HG03064 (cell line): ENCODE measurements around the gene SCAMP3.
"Not testable (repeated sequence)": the region's sequence is repeated elsewhere in the genome, so short reads cannot be mapped to it uniquely, and the experiment has no call there.

ENCODE experiments used
- ATAC-seq: cut with Tn5 transposase; IDR thresholded peaks from one replicate; pipeline ENCODE4 v1.9.1; 2021; ENCODE audit warnings: low read depth; ENCODE audit not compliant: unreplicated experiment

Gene SCAMP3

DNA sequence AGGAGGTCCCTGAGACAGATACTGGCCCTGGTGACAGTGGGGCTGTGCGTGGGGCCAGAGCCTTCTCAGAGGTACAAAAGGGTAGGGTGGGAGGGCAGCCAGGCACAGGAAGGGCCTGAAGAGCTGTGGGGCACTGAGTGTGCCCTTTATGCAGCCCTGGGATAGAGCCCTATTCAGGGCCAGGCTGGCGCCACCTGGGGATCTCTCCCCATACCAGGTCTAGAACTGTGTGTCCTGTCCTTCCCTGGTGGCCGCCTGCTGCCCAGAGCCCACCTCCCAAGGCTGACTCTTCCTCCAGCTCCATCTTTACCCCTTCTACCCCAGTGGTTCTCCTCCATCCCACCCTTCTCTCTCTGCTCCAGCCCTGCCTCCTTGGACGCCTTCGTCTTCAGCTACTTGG is 28.7 kb downstream of the SCAMP3 start:
- not testable (repeated sequence) for ATAC-seq

GRCh38 chr1:155232001-155232978 is 29.9 kb downstream of the SCAMP3 start:
- ATAC-seq, result not testable (repeated sequence)

- ATAC-seq, result not testable (repeated sequence)
Observed at GRCh38 chr1:155231302-155231701, 30.9 kb downstream of the SCAMP3 start.

DNA sequence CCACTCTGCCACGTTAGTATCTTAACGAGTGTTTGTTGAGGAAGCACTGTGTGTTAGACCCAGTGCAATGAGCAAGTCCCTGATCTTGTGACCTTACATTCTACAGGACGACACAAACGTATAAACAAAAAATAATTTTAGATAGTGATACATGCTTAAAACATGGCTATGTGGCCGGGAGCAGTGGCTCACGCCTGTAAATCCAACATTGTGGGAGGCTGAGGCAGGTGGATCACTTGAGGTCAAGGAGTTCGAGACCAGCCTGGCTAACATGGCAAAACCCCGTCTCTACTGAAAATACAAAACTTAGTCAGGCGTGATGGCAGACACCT is 34.1 kb downstream of the SCAMP3 start:
- ATAC-seq, result no peak

- ATAC-seq, result peak; percentile 80
Observed at GRCh38 chr1:155227261-155228095, 34.7 kb downstream of the SCAMP3 start.

- no peak for ATAC-seq
Observed at GRCh38 chr1:155226910-155227260, 35.3 kb downstream of the SCAMP3 start.

- no peak for ATAC-seq
Observed at GRCh38 chr1:155226188-155226909, 35.8 kb downstream of the SCAMP3 start.

- not testable (repeated sequence) for ATAC-seq
Observed at GRCh38 chr1:155225404-155225759, 36.8 kb downstream of the SCAMP3 start.

DNA sequence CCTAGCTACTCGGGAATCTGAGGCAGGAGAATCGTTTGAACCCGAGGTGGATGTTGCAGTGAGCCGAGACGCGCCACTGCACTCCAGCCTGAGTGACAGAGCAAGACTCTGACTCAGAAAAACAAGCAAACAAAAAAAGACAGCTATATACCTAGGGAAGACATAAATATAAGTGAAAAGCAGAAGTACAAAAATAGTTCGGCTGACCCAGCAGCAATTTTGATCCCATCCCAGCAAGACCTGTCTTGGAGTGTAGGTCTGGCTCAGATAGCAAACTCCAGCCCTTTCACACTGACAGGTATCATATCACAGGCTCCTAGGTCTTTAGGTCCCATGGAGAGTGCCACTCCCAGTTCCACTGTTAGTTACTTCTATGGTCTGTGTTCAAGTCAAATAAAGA is 39.1 kb downstream of the SCAMP3 start:
- ATAC-seq, result no peak

- not testable (repeated sequence) for ATAC-seq
Observed at GRCh38 chr1:155220211-155220965, 41.8 kb downstream of the SCAMP3 start.

DNA sequence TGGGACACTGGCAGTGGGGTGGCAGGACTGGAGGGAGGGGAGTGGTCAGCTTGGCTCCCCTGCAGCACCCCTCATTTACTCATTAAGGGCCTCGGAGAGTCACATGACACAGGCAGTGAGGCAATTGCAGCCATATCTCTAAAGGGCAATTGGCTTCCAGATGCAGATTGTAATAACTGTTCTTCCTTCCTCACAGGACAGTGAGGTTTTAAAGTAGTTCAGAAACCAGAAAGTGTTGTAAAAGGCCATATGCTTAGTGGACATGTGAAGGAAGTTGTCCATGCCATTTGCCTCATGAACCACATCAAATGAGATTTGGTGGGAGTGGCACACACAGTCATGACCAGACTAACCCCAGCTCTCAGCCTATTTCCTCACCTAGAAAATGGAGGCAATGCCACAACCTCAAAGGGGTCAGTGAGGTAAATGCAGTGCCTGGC is 42.5 kb downstream of the SCAMP3 start:
- ATAC-seq, result no peak

GRCh38 chr1:155218854-155219591 is 43.1 kb downstream of the SCAMP3 start:
- ATAC-seq, result no peak

DNA sequence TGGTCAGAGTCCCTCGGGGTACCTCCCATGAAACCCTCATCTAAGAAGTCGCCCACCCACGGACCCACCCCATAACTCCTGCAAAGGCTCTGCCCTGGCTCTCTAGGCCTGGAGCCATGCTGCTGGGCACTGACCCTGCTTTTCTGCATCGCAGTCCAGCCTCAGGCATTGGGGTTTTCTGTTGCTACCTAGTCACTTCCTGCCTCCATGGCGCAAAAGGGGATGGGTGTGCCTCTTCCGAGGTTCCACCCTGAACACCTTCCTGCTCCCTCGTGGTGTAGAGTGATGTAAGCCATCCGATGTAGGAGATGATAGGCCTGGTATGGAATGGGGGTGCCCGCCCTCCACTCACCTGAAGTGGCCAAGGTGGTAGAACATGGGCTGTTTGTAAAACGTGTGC is 47.5 kb downstream of the SCAMP3 start:
- not testable (repeated sequence) for ATAC-seq

GRCh38 chr1:155212051-155212440 is 50.1 kb downstream of the SCAMP3 start:
- not testable (repeated sequence) for ATAC-seq

DNA sequence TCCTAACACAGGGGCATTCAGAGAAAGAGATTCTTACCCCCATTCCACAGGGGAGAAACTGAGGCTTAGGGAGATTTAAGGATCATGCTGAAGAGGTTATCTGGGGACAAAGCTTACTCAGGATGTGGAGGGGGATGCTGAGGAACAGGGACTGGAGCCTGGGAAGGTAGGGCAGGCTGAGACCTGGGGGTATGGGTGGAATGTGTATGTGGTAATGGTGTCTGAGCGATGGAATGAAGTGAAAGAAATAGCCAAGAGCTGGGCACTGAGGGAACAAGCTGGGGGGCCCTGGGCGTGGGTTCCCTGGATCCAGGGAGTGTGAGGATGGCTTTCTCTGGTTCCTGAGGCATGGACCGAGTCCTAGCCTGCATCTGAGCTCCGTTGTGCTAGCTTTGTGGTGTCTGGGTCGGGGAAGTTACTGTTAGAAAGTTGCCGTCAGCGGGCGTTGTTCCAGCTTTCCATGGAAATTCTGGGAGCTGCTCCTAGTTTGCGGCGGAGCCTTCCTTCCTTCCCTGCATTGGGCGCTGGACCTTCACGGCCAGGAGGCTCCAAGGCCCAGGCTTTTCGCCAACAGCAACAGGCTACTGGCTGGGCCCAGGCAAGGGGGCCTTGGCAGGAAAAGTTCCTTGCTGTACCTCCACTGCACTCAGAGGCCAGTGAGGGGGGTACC is 50.6 kb downstream of the SCAMP3 start:
- ATAC-seq, result not testable (repeated sequence)

DNA sequence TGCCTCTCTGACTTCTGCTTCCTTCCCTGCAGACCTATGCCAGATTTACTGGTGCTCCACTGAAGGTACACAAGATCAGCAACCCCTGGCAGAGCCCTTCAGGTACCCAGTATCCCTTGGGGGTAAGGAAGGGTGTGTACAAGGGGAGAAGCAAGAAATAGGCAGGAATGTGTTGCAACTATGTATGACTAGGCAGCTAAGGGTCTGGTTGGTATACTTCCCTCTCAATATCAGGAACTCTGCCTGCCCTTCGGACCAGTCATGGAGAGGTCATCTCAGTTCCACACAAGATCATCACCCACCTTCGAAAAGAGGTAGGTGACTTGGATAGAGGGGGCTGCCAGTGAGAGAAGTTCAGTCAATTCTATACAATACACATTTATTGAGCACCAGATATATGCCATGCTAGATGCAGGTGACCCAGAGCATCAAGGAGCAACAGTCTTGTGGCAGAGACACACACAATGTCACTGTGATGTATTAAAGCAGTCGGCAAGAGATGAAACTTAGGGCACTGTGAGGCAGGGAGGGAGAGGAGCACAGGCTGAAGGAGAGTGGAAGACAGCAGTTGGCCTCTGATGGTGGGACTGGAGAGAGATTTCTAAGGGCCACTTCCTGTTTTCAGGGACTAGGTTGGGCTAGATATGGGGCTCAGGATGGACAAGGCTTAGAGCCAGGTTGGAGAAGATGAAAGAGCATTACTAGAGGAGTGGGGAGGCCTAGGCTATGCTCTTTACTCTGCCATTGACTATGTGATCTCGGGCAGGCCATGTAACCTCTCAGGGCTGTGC is 51.7 kb downstream of the SCAMP3 start:
- ATAC-seq, result no peak

DNA sequence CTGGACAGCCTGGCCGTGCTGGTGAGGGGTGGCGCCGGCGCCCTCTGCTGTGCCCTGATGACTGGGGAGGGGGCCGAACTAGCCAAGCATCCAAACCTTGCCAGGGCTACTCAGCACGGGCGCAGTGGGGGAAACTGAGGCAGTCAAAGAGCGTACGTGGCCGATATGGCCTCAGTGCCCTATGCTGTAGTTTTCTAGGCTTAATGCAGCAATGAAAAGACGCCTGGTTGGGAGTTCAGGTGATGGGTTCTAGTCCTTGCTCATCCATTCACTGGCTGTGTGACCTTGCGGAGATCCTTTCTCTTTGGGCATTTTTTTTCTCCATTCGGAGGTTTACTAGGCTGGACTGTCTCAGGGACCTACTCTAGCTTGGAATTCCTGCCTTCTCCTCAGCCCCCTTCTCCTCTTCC is 52.8 kb downstream of the SCAMP3 start:
- ATAC-seq, result no peak
